SIG-M5 treated with dmso at 0.1 percent for 504 hours (cell line): ENCODE results near the gene FAM124A.
"Not testable (repeated sequence)": the region's sequence is repeated elsewhere in the genome, so short reads cannot be mapped to it uniquely, and the experiment has no call there.

Experiments used
- DNase-seq: peaks from one replicate; lab custom pipeline; 2025; ENCODE audit not compliant: unreplicated experiment; lab: John Stamatoyannopoulos, UW

FAM124A gene

DNA sequence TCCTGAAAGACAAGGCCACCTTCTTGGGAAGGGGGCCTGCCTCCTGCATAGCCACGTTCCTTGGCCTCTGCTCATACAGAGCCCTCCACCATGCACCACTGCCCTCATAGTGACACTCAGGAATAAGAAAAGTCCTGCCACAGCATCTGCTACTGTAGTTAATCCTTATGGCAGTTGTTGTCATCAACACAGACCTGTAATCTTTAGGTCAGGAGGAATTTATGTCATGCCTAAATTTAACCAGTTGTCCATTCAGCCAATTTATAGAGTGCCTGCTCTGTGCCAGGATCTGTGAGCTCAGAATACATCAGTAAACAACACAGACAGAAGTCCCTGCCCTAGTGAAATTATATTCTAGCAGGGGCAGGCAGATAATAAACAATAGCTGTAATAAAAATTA, 44.4 kb downstream of the FAM124A start:
- DNase-seq: no peak

DNA sequence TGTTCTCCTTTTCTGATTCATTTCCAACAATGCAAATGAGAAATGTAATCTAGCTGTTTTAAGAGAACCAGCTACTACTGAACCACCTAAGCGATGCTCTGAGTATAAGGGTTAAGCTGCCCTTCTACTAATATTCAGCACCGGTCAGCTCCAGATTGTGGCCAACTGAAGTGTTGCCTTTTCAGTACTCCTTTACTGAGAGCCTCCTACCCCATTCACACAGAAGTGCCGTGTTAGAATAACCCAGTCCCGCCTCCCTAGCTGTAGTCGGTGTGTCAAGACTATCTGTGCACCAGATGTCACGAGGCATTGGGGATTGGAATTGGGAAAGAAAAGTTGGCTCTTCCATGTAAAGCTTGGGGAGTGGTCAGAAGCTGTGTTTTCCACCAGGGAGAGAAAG, 45.4 kb downstream of the FAM124A start:
- DNase-seq: no peak

DNA sequence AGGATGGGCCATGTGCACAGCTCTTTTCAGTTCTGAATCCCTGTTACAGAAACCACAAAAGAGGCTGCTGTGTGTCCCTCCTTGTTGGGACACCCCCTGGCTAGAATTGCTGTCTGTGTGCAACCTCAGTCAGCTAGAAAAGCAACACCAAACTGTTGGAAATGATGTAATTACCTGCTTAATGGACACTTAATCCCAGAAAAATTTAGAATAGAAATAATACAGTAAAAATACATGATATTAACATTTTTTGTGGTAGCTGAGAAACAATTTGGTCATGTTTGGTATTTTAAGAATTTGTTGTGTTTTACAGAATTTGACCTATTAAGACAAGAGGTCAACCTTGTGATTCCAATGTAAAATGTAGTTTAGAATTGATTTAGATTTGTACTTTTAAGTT, 46.8 kb downstream of the FAM124A start:
- DNase-seq: no peak

DNA sequence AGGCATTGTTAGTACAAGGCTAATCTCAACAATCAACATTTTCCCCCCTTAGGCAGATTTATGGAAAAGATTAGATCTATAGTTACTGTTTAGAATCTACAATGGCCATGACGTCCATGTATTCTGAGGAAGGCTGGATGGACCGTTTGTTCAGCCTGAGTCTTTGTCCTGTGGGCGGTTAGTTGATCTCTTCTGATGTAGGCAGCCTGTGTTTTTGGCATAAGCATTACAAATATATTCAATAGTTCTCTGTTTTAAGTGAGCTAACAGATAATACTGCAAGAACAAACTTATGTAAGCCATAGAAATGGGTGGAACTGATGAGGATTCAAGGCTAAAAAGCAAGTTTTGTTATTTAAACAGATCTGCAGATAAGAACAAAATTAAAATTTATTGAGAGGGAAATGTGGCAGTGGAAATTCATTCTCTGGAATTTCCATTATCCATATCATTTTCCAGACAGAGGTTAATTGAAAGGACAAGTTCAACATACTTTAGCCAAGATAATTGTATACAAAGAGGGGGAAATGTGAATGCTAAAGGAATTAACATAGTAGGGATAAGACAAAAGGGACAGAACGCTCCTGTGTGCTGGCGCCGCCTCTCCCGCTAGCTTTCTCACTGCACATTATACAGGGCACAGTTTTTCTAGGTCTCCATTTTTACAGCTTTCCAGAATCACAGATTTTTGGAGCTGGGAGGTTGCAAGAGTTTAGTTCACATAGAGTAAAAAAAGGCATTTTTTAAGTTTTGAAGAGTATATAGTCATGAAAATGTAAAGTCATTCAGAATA, 48.6 kb downstream of the FAM124A start:
- DNase-seq: no peak

DNA sequence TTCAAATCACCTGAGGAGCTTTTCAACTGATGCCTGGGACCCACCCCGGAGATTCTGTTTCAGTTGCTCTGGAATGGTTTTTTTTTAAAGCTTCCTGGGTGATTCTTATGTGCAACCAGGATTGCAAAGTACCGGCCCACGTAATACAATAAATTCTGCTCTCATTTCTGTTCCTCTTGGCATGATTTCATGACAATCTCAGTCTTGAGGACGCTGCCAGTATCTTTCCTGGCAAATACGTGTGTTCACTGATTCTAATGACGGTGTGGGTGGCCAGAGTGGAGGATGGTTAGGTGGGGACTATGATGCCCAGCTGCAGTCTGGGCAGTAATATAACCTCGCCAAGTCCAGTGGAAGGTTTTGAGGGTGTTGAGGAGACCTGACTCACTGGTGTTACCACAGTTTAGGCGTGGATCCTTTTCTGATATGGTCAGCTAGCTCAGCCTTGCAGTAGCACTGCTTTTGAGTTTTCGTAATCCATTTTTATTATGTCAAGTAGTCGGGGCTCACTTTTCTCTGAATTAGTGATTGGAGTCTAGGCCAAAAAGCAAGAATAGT, 49.4 kb downstream of the FAM124A start:
- DNase-seq: no peak

DNA sequence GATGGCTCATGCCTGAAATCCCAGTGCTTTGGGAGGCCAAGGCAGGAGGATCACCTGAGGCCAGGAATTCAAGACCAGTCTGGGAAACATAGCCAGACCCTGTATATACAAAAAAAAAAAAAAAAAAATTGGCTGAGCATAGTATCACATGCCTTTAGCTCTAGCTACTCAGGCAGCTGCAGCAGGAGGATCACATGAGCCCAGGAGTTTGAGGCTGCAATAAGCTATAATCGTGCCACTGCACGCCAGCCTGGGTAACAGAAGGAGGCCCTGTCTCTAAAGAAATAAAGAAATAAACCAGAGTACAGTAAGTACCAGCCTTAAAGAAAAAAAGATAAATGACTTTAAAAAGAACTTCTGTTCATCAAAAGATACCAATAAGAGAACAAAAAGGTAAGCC, 52.9 kb downstream of the FAM124A start:
- DNase-seq: no peak

DNA sequence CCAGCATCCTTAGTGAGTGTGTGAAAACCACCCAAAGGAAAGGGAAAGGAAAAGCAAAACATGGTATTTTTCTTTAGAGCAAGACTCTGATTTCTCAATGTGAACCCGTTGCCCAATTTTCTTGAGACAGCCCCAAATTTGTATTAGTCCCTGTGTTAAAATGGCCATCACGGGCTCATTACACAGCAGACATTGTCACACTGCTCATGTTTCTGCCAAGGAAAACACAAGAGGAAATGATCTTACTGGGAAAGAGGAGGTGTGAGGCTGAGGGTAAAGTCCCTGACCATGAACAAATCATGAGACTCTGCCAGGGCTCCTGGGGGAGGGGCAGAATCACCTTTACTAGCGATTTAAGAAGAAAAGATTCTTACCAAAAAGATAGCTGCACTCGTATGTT, 54.4 kb downstream of the FAM124A start:
- DNase-seq: no peak

DNA sequence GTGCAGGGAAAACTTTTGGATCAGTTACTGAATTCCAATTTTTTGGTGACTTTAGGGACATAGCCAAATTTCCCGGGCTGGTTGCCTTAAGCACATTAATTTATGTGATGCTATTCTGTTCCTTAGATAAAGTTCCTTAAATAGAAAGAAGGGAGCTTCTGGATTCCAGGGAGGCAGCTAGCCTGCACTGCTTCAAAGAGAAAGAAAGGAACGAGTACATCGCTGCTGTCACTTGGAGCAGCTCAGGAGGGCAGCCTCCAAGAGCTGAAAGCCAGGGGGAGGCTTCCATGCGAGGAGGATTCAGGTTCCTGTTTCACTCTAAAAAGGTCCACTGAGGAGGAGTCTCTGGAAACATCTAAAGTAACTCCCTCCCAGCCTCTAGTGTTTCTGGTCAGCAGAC, 55.7 kb downstream of the FAM124A start:
- DNase-seq: no peak

DNA sequence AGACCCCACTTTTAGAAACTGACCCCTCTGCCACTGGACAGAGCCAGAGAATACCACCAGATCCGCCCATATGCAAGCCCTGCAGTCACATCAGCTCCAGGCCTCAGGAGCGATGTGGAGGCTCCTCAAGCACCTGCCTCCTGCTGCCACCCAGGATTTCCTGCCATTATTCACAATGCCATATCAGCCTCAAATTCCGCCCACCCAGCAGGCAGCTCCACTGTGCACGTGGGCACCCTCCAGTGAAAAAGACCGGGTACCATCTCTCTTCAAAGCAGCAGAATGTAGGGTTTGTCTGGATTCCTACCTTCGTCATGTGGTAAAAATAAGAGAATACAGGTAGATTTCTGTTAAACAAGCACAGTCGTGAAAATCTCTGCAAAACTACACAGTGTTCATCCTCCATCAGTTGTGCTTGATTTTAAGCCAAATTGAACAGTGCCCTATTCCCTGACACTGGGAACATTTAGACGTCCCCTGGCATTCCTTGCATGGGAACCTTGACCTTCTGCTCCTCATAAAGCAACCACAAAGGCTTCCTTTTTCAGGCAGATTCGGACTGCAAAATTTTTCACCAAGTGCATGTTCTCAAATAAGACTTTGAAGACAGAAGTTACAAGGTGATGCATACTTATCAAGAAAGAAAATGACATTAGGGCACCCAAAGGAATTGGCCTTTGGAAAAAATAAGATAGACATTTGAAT, 56.4 kb downstream of the FAM124A start:
- no peak for DNase-seq

DNA sequence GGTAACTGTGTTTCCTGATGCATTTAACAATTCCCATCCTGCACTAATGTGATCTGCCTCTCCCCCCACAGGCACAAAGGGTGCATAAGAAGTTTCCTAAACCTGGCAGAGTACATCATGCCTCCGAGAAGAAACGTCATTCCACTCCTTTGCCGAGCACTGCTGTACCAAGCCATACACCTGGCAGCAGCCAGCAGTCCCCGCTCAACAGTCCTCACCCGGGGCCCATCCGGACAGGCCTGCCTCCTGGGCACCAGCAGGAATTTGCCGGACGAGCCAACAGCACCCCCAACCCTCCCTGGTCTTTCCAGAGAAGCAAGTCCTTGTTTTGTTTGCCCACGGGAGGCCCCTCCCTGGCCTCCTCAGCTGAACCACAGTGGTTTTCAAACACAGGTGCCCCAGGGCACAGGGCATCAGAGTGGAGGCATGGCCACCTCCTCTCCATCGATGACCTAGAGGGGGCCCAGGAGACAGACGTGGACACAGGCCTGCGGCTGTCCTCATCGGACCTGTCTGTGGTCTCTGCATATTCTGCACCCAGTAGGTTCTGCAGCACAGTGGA, 58.3 kb downstream of the FAM124A start:
- no peak for DNase-seq

DNA sequence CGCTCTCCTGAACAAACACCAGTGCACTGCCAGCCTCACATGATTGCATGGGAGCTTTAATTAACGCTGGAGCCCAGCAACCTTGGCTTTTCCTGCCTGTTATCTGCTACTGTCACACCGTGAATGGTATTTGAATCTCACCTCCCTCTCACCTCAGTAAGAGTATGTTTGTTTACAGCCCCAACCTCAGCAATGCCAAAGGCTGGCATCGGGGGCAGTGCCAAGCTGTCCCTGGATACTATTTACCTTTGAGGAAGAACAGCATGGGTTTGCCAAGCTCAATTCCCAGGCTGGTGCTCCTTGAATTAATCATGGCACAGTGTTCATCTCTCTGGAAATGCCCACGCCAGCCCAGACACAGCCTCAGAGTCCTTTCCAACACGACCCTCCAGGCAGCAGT, 60.1 kb downstream of the FAM124A start:
- no peak for DNase-seq

DNA sequence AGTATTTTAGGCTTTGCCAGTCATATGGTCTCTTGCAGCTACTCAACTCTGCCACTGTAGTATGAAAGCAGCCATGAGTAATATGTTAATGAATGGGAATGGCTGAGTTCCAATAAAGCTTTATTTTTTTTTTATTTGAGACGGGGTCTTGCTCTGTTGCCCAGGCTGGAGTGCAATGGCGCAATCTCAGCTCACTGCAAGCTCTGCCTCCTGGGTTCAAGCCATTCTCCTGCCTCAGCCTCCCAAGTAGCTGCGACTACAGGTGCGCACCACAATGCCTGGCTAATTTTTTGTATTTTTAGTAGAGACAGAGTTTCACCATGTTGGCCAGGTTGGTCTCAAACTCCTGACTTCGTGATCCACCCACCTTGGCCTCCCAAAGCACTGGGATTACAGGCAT, 60.7 kb downstream of the FAM124A start:
- DNase-seq: not testable (repeated sequence)

DNA sequence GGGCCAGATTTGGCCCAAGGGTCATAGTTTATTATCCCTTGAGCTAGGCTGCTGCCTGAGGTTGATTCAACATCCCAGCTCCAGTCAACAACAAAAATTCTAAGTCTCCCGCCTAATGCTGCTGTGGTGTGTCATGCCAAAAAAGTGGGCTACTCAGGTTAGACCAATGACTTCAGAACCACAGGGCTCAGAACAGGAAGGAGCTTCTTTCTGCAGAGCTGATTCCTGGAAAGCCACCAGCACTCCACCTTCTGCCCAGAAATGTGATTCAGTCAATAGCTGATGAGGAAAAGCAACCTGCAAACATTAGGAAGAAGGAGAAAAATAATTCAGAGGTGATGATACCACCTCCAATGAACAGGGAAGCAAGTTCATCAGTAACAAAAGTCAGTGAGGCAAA, 61.2 kb downstream of the FAM124A start:
- no peak for DNase-seq

DNA sequence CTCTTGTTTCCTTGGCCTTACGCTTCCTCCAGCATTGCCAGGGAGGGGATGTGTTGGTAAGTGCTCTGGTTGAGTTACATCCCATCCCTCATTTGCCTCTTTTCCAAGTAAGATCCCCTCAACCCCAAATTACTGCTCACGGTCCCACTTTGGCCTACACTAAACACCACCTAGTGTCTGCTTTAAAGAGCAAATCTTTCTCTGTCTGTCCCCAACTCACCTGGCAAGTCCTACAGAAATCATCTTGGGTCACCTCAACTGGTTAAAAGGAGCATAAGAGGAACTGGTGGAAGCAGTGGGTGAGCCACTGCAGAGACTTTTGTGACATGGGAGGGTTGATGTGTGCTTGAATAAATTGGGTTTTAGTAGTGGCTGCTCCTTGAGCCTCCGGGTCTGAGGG, 62.1 kb downstream of the FAM124A start:
- no peak for DNase-seq

DNA sequence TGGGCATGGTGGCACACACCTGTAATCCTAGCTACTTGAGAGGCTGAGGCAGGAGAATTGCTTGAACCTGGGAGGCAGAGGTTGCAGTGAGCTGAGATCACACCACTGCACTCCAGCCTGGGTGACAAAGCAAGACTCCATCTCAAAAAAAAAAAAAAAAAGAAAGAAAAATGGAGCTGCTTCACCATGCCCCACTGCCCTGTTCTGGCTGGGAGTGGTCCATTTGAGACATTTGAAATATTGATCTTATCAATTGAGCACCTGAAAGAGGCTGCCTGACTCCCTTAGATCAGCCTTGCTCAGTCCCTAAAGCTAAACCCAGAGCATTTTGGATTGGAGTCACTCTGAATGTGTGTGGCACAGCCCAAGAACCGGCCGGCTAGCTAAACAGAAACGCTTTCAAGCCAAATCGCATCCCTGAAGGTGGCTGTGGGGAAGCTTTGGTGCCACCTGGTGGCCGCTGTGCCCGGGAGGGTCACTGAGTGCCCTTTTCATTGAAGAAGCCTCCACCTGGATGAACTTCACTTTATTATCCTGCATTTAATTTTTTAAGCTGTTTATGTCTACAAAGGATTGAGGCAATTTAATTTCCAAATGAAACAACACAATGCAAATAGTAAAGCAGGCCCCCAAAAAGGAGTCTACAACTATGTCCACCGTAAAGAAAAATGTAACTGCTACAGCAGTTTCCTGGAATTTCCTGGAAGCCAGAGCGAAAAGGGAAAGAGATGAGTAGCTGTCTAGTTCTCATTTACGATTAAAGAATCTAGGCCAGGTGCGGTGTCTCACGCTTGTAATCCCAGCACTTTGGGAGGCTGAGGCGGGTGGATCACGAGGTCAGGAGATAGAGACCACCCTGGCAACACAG, 64.2 kb downstream of the FAM124A start:
- DNase-seq: peak; percentile 45

DNA sequence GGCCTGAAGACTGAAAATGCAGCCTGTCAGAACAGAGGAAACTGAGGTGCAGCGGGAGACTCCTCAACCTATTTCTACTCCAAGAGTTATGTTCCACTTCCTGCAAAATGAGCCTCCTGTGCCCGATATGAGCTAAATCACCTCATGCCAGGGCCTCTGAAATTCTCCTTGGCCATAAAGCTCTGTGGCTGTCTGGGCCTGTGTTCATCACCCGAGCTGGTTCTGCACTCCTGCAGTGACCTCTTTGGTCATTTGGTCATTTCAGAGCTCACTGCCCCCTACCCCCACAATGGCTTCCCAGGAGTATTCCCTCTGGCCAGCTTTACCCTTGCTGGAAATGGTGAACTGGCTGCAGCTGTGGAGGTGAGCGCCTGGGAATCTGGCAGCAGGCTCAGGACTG, 65.6 kb downstream of the FAM124A start:
- no peak for DNase-seq

DNA sequence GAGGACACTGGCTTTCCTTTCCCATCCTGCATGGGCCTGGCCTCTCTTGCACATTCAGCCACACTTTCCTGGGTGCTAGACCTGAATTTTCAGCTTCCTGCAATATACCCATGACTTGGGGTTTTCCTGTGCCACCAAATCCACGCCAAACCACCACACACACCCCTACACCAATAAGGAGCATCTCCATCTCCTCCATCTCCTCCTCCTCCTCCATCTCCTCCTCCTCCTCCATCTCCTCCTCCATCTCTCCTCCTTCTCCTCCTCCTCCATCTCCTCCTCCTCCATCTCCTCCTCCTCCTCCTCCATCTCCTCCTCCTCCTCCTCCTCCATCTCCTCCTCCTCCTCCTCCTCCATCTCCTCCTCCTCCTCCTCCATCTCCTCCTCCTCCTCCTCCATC, 66.1 kb downstream of the FAM124A start:
- DNase-seq: not testable (repeated sequence)

DNA sequence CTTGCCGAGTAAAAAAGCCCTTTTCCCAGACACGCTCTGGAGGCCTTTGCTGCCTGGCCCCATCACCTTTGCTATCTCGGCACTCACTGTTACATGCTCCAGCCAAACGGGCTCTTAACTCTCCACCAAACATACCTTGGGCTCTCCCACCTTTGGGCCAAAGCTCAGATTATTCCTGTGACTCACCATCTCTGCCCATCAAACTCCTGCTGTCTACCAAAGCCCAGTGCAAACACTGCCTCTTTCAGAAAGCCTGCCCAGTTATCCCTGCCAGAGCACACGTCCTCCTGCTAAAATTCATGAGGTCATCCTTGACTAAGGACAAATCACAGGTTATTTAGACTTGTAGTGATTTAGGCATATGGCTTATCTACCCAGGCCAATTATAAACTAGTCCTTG, 69.1 kb downstream of the FAM124A start:
- no peak for DNase-seq

DNA sequence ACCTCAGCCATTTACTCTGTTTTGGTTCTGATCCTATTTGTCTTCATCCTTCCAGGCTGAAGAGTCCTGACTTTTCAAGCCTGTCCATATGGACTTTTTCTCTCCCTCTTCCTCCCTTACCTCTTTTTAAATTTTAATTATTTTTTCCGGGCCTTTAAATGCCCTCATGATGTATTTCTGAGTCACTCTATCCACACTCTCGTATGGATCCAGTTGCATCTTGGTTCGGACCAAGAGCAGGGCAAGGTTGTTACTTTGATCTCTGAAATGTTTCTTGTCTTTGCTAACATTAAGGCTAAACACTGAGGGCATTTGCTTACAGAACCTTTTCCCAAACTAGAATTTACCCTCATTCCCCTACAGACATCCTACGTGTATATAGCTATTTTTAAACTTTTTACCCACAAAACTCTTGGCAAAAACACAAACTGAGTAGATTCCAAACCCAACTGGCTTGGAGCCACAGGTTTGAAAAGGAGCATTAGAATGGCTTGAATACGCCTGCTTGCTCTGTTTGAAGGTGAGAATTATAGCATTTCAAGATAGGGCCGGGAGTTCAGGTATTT, 69.9 kb downstream of the FAM124A start:
- no peak for DNase-seq

DNA sequence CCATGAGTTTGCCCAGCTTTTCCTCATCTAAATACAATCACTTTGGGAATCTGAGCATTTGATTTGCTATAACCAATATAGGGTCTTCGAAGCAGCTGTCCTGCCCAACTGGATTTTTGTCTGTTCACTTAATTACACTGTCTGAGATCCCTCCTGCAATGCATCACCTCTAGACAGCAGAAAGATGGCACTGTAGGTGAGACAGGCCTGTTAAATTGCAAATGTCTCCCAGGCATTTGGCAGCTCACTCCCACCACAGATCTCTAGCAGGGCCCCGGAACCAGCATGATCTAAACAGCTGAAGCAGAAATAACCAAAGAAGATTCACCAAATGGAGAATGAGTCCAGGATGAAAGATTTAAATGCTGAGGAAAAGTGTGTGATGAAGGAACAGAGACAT, 75.4 kb downstream of the FAM124A start:
- no peak for DNase-seq

DNA sequence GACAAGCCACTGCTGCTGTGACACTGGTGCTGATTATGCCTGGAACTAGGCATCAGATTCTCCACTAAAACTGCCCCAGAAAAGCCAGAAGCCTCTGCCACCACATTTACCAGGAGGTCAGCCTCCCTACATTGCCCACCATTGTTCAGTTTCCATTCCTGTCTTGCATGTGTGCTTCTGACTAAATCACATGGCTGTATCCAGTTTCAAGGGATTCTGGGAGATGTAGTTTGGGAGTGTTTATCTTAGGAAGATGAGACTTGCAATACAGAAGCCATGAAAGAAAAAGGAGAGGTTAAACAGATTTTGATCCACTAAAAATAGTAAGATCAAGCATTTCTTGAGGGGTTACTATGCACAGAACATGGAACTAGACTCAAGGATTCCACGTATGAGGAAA, 76.6 kb downstream of the FAM124A start:
- DNase-seq: no peak
